Stimulated activated CD8-positive, alpha-beta memory T cell treated with anti-CD3 and anti-CD28 coated beads, Interleukin-7, amount 100 ng/mL, for 4 hours (primary cell): ENCODE results near the gene NOTCH4.

Experiments used
- DNase-seq, 2 donors: peaks; one replicate each; pipeline ENCODE4 v3.0.0-alpha.2; 2020; ENCODE audit warnings: low read depth in 2 of 2

NOTCH4 gene

GRCh38 chr6:32181915-32182529 is 41.8 kb downstream of the NOTCH4 start:
- DNase-seq = no peak

- no peak for DNase-seq
These were observed 42.6 kb downstream of the NOTCH4 start for GRCh38 chr6:32181148-32181702.

- no peak for DNase-seq
These were observed 44.0 kb downstream of the NOTCH4 start for GRCh38 chr6:32179766-32180405.

- no peak for DNase-seq
These were observed 45.1 kb downstream of the NOTCH4 start for GRCh38 chr6:32178547-32179440.

- peak; percentile 87 to 92 for DNase-seq
These were observed 45.9 kb downstream of the NOTCH4 start, which contains the start of gene RNF5 for GRCh38 chr6:32177788-32178546. Gene RNF5, plus strand, starts transcription at chr6:32178405. Its CDS starts 107 bp downstream, at chr6:32178512.

GRCh38 chr6:32177183-32177787 is 46.6 kb downstream of the NOTCH4 start:
- no peak for DNase-seq

- no peak for DNase-seq
These were observed 47.2 kb downstream of the NOTCH4 start for GRCh38 chr6:32176476-32177182.

GRCh38 chr6:32175711-32176475 is 48.0 kb downstream of the NOTCH4 start, which contains the start of gene AGPAT1:
Gene AGPAT1, minus strand, starts transcription at chr6:32176084. Its CDS starts 4,588 bp downstream, at chr6:32171496.
- DNase-seq = peak; percentile 94

GRCh38 chr6:32175322-32175710 is 48.6 kb downstream of the NOTCH4 start:
- DNase-seq = no peak

- DNase-seq = no peak
These were observed 49.5 kb downstream of the NOTCH4 start for GRCh38 chr6:32174416-32174815.

GRCh38 chr6:32173051-32173727 is 50.7 kb downstream of the NOTCH4 start:
- no peak for DNase-seq

- DNase-seq = no peak
These were observed 52.6 kb downstream of the NOTCH4 start for GRCh38 chr6:32171234-32171633.

- no peak for DNase-seq
These were observed 53.6 kb downstream of the NOTCH4 start for GRCh38 chr6:32170294-32170693.

- DNase-seq = no peak
These were observed 54.9 kb downstream of the NOTCH4 start for GRCh38 chr6:32168807-32169591.

- no peak for DNase-seq
These were observed 55.5 kb downstream of the NOTCH4 start for GRCh38 chr6:32168350-32168749.

- DNase-seq = no peak
These were observed 56.1 kb downstream of the NOTCH4 start for GRCh38 chr6:32167761-32168262.

GRCh38 chr6:32167154-32167760 is 56.6 kb downstream of the NOTCH4 start:
- no peak for DNase-seq
